HG02884 (cell line): ENCODE data around the gene EVA1A.

Source experiments
- ATAC-seq: cut with Tn5 transposase; IDR thresholded peaks from one replicate; pipeline ENCODE4 v1.9.1; 2021; ENCODE audit warnings: mild to moderate bottlenecking, moderate library complexity; ENCODE audit not compliant: unreplicated experiment

The EVA1A gene

GRCh38 chr2:75564026-75564688 is 3.4 kb upstream of the EVA1A start:
- ATAC-seq, result no peak

- ATAC-seq, result no peak
These were observed 2.9 kb upstream of the EVA1A start for GRCh38 chr2:75563591-75563990.

GRCh38 chr2:75562513-75562864 is 1.8 kb upstream of the EVA1A start:
- ATAC-seq, result no peak

- no peak for ATAC-seq
These were observed 1.1 kb upstream of the EVA1A start for GRCh38 chr2:75561566-75562512.

- peak; percentile 43 for ATAC-seq
These were observed 544 bp downstream of the EVA1A start for GRCh38 chr2:75560022-75560767.

- no peak for ATAC-seq
These were observed 1.1 kb downstream of the EVA1A start for GRCh38 chr2:75559680-75560021.

- ATAC-seq, result no peak
These were observed 1.7 kb downstream of the EVA1A start for GRCh38 chr2:75558786-75559679.

- ATAC-seq, result no peak
These were observed 2.6 kb downstream of the EVA1A start for GRCh38 chr2:75558136-75558535.

- no peak for ATAC-seq
These were observed 3.1 kb downstream of the EVA1A start for GRCh38 chr2:75557474-75558133.

GRCh38 chr2:75556679-75557366 is 3.9 kb downstream of the EVA1A start:
- ATAC-seq, result no peak

- no peak for ATAC-seq
These were observed 5.0 kb downstream of the EVA1A start for GRCh38 chr2:75555701-75556100.

GRCh38 chr2:75553935-75554531 is 6.7 kb downstream of the EVA1A start:
- no peak for ATAC-seq

GRCh38 chr2:75552222-75552621 is 8.5 kb downstream of the EVA1A start:
- ATAC-seq, result no peak

GRCh38 chr2:75551434-75551833 is 9.3 kb downstream of the EVA1A start:
- no peak for ATAC-seq

GRCh38 chr2:75549401-75550253 is 11.1 kb downstream of the EVA1A start:
- no peak for ATAC-seq

- no peak for ATAC-seq
These were observed 12.6 kb downstream of the EVA1A start for GRCh38 chr2:75548036-75548573.

GRCh38 chr2:75547345-75548035 is 13.2 kb downstream of the EVA1A start:
- ATAC-seq, result no peak
